ENCODE results near the gene TRNAU1AP.
"Not testable (repeated sequence)": the region's sequence is repeated elsewhere in the genome, so short reads cannot be mapped to it uniquely, and the experiment has no call there.

TRNAU1AP gene

DNA sequence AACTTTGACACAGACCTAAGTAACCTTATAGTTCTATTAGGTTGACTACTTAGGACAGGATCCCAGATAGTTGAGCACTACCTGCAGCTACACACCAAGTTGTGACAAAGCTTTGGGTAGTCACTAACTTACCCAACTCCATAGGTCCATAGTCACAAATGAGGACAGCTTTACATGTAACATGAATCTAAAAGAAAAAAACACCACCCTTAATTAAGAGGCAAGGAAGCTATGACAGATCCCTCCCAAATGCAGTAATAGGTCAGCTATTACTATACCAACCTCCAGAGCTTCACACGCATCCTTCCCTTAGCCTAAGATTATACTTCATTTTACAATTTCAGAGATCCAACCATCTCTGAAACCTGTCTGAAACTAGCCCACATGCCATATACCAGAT is 26.5 kb downstream of the TRNAU1AP start:
- TF ChIP-seq, protein P1, sequence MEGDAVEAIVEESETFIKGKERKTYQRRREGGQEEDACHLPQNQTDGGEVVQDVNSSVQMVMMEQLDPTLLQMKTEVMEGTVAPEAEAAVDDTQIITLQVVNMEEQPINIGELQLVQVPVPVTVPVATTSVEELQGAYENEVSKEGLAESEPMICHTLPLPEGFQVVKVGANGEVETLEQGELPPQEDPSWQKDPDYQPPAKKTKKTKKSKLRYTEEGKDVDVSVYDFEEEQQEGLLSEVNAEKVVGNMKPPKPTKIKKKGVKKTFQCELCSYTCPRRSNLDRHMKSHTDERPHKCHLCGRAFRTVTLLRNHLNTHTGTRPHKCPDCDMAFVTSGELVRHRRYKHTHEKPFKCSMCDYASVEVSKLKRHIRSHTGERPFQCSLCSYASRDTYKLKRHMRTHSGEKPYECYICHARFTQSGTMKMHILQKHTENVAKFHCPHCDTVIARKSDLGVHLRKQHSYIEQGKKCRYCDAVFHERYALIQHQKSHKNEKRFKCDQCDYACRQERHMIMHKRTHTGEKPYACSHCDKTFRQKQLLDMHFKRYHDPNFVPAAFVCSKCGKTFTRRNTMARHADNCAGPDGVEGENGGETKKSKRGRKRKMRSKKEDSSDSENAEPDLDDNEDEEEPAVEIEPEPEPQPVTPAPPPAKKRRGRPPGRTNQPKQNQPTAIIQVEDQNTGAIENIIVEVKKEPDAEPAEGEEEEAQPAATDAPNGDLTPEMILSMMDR (IDR thresholded peaks at IDR 0.05; ENCODE audit: low read depth, low read length) = no peak

DNA sequence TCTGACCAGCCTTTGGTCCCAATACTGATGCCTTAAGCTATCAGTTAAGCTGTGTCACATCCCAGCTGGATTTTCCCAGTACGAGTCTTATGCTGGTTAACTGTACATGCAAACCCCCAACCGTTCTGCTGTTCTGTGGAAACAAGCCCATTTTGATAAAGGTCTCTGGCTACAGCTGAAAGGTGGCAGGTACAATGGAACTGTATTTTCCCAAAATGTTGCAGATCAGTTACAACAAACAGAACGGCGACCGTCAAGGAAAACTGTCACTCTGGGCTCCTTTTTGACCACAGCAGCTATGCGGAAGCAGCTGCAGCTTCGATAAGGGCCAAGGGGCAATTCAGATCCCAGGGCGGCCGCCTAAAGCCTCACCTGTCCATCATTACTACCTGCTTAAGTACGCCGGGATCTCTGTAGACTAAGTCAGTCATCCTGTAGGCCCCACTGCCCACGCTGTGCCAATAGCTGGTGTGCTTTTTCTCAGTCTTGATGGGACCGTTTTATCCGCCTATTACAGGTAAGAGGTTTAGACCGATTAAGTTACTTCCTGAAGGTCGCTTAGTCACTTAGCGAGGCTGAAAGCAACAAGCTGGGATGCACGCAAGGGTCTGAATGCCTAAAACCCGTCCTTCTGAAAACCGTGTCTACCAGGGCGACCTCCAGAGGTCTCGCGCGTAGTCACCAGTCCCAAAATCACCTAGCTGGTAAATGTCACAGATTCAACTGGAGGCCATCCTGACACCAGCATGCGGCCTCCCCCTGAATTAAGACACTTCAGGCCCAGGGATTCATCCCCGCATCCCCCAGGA is 28.0 kb downstream of the TRNAU1AP start:
- no peak for DNase-seq (ENCODE audit: extremely low read depth, low read depth)
- TF ChIP-seq, protein P1 (IDR thresholded peaks at IDR 0.05; ENCODE audit: low read depth, low read length) = peak; percentile 14

More for the DNA sequence above, 26.5 kb downstream of the TRNAU1AP start:
- DNase-seq (ENCODE audit: extremely low read depth, low read depth) = no peak

DNA sequence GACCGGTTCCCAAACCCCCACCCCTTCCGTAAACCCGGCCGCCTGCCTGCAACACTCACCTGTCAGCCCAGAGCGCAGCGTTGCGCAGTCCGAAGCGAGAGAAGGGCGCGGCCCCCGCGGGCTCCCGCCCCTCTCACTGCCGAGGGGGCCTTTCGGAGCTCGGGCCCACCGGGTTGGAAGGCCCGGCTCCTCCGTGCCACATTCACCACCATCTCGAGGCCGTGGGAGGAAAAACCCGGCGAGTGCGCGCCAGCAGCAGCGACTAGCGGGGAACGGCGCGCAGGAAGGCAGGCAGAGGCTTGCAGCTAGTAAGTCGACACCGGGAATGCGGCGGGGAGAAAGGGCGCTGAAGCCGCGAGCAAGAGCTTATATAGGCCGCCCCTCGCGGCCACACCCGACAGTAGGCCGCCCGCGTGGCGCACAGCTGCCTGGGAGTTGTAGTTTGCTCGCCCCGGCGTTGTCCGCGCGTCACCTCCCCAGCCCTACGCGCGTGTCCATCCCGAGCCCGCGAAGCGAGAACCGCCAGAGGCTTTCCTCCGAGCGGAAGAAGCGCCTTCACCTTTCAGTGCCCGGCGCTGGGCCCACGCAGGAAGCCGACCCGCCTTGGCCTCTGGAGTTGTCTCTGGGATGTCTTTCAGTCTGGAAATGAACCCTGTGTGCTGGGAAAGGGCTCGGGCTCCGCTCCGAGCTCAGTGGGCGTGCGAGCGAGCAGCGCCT is 28.8 kb downstream of the TRNAU1AP start:
- TF ChIP-seq, protein P1 (IDR thresholded peaks at IDR 0.05; ENCODE audit: low read depth, low read length) = no peak; the same call in 1 of the 2 replicates

DNA sequence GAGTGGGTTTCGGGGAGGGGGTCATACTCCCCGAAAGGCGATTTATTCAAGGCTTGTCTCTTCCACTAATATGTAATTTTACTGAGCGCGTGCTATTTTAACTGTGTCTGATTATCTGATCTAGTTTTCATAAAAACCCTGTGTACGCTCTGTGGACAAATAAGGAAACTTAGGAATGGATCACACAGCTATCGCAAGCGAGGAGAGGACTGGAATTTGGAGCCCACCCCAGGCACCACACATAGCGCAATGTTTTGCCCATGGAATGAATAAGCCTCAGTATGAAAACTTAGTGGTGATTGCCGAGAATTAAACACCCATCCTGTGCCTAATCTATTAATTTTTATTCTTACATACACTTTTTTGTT is 29.3 kb downstream of the TRNAU1AP start:
- TF ChIP-seq, protein P1 (IDR thresholded peaks at IDR 0.05; ENCODE audit: low read depth, low read length) = no peak
- no peak for DNase-seq (ENCODE audit: extremely low read depth, low read depth)

More for the DNA sequence above, 28.8 kb downstream of the TRNAU1AP start:
- DNase-seq (ENCODE audit: extremely low read depth, low read depth) = peak; percentile 94

DNA sequence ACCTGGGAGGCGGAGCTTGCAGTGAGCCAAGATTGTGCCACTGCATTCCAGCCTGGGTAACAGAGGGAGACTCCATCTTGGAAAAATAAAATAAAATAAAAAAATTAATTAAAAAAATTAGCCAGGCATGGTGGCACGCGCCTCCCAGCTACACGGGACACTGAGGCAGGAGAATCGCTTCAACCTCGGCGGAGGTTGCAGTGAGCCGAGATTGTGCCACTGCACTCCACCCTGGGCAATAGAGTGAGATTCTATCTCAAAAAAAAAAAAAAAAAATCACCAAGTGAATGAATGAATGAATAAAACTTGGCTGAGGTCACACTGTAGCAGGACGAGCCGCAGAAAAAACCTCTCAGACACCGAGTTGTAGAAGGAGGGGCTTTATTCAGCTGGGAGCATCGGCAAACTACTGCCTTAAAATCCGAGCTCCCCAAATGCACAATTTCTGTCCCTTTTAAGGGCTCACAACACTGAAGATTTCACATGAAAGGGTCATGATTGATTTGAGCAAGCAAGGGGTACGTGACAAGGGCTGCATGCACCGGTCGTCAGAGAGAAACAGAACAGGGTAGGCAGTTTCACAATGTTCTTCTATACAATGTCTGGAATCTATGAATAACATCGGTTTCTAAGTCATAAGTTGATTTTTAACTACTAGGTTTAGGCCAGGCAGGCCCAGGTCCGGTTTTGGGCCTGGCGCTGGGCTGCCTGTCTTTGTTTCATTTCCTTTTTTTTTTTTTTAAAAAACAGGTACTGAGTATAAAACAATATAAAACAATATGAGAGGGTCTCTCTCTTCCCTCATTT is 33.9 kb downstream of the TRNAU1AP start:
- DNase-seq (ENCODE audit: extremely low read depth, low read depth) = not testable (repeated sequence)

- TF ChIP-seq, protein P1 (IDR thresholded peaks at IDR 0.05; ENCODE audit: low read depth, low read length) = no peak
- no peak for DNase-seq (ENCODE audit: extremely low read depth, low read depth)
Observed at GRCh38 chr1:28591708-28592320, 38.9 kb downstream of the TRNAU1AP start, which contains the start of gene RAB42. TSS of gene RAB42 (plus strand) at chr1:28592265. CDS start at chr1:28592512, 247 bp downstream.
